ENCODE results near the gene SORBS2.

GRCh38 chr4:185717377-185717741 lies 94.6 kb downstream of the SORBS2 start:
- TF ChIP-seq CTCF (IDR thresholded peaks at IDR 0.05) (no peak), POLR2A (IDR thresholded peaks at IDR 0.05) (no peak), EP300 (IDR thresholded peaks at IDR 0.05) (no peak)
